Muscle layer of duodenum (tissue), 2 donors: Measurements from ENCODE around the gene SMIM1.
"Not testable (repeated sequence)": the region's sequence is repeated elsewhere in the genome, so short reads cannot be mapped to it uniquely, and the experiment has no call there.

Source experiments
- H3K27ac ChIP-seq: one replicate; pipeline ENCODE4 v1.7.0; 2013; ENCODE audit warnings: mild to moderate bottlenecking, low read length
- H3K27me3 ChIP-seq: one replicate; pipeline ENCODE4 v1.7.0; 2013; ENCODE audit warnings: low read depth, mild to moderate bottlenecking, control low read depth, low read length
- H3K36me3 ChIP-seq, 2 donors: one replicate each; pipeline ENCODE4 v1.7.0; 2013; ENCODE audit warnings: low read length in 2 of 2, control low read depth in 1 of 2, mild to moderate bottlenecking in 1 of 2; ENCODE audit not compliant: insufficient read depth in 2 of 2, control insufficient read depth in 1 of 2
- H3K4me1 ChIP-seq, 2 donors: one replicate each; pipeline ENCODE4 v1.7.0; 2013; ENCODE audit warnings: low read length in 2 of 2, mild to moderate bottlenecking in 2 of 2, control low read depth in 1 of 2, moderate library complexity in 1 of 2; ENCODE audit not compliant: insufficient read depth in 2 of 2, control insufficient read depth in 1 of 2
- H3K4me3 ChIP-seq, 2 donors: one replicate each; pipeline ENCODE4 v1.7.0; 2013; ENCODE audit warnings: low read length in 2 of 2, low read depth in 1 of 2, mild to moderate bottlenecking in 1 of 2
- H3K9me3 ChIP-seq, 2 donors: one replicate each; pipeline ENCODE4 v1.7.0; 2013; ENCODE audit warnings: low read length in 2 of 2, control low read depth in 1 of 2, mild to moderate bottlenecking in 1 of 2; ENCODE audit not compliant: control insufficient read depth in 1 of 2
- donor health status: healthy.

The SMIM1 gene

DNA sequence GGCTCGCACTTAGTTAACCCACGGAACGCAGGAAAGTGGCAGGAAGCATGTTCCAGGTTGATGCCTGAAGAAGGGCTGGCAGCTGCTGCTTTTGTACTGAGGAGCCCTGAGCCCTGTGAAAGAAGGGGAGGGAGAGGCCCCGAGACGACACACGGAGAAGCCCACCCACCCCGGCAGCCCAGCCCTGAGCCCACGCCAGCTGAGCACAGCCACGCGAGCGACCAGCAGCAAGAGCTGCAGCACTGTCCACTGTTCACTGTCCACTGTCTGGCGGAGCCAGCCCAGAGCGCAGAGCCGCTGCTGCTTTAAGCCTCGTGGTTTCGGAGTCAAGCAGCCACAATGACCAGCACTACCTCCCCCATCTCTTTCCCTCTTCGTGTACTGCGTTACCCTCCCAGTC, 18.4 kb downstream of the SMIM1 start:
- peaks cover 8 to 35% of the 10 kb centered on the region in 2 donors for H3K4me1 ChIP-seq
- H3K27me3 ChIP-seq = no peaks in the 10 kb centered on the region
- H3K36me3 ChIP-seq = peaks cover 16 to 41% of the 10 kb centered on the region in 2 donors
- no peak overlapping the region for H3K4me3 ChIP-seq
- H3K9me3 ChIP-seq = no peaks in the 10 kb centered on the region
- no peak overlapping the region for H3K27ac ChIP-seq

GRCh38 chr1:3795453-3796214, 23.1 kb downstream of the SMIM1 start:
- Histone ChIP-seq H3K4me1 (peaks cover 8 to 40% of the 10 kb centered on the region in 2 donors), H3K27ac (no peak overlapping the region), H3K27me3 (peaks cover 3% of the 10 kb centered on the region), H3K4me3 (peak overlapping the region; percentile 80 to 93), H3K9me3 (no peaks in the 10 kb centered on the region), H3K36me3 (peaks cover 0 to 2% of the 10 kb centered on the region in 2 donors)

DNA sequence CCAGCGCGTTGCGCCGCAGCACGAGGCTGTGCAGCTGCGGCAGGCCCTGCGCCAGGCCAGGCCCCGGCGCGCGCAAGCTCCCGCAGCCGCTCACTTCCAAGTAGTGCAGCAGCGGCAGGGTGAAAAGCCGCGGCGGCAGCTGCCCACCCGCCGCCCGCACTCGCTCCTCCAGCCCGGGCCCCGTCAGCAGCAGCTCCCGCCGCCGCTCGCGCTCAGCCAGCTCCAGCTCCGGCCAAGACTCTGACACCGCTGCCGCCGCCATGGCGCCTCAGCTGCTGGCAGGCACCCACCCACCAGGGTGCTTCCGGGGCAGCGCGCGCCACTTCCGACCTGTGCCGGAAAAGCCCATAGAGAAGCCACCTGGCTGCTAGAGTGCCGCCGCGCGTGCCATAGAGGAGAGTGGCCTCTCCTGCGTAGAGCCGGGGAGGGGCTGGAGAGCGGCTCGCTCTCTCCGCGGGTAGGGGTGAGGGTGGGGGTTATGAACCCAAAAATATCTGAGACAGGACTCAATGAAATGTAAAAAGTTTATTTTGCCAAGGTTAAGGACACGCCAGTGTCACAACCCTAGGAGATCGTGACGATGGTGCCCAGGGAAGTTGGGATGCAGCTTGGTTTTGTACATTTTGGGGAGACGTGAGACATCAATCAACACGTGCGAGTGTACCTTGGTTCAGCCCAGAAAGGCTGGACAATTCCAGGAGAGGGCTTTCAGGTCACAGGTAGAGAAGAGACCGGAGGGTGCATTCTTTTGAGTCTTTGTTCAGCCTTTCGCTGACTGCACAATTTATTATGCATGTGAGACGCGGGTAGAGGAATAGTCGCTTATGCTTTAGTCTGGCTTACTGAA, 23.9 kb downstream of the SMIM1 start, which contains the start of gene LRRC47:
Gene LRRC47 (minus strand): TSS at position 284 of the 847 bp plus-strand sequence. CDS start 22 bp downstream, at position 262.
- H3K9me3 ChIP-seq = no peaks in the 10 kb centered on the region
- peak within 1 kb of the TSS; percentile 25 for H3K27ac ChIP-seq
- H3K4me3 ChIP-seq = peak within 1 kb of the TSS; percentile 80 to 93
- H3K27me3 ChIP-seq = peaks cover 3% of the 10 kb centered on the region
- peaks cover 8 to 37% of the 10 kb centered on the region in 2 donors for H3K4me1 ChIP-seq
- H3K36me3 ChIP-seq = no peaks in the 10 kb centered on the region

DNA sequence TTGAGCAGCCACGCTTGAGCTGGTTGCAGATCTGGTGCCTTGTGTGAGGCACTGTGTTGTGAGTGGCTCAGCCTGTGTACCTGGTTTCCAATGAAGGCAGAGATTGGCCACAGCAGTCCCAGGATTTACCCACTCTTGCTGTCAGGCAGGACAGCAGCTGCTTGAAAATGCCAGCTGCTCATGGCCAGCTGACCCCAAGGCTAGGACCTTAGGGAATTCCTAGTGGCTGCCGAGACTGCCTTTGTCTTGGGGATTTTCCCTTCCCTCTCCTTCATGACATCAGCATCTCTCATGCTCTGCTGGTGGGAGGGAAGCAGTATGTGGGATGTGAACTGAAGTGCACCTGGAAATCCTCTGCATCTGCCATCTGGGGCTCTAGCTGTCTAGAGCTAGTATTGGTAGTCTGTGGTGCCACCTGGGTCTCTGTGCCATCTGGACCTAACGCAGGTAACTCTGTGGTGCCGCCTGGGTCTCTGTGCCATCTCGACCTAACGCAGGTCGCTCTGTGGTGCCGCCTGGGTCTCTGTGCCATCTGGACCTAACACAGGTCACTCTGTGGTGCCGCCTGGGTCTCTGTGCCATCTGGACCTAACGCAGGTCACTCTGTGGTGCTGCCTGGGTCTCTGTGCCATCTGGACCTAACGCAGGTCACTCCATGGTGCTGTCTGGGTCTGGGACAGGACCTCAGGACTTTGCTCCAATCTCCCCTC, 27.6 kb downstream of the SMIM1 start:
- Histone ChIP-seq H3K27ac (no peak overlapping the region), H3K27me3 (peaks cover 3% of the 10 kb centered on the region), H3K4me1 (peaks cover 3 to 14% of the 10 kb centered on the region in 2 donors), H3K9me3 (no peaks in the 10 kb centered on the region), H3K4me3 (no peak overlapping the region), H3K36me3 (no peaks in the 10 kb centered on the region)

GRCh38 chr1:3800795-3801194, 28.2 kb downstream of the SMIM1 start:
- H3K4me3 ChIP-seq, H3K27ac ChIP-seq: not testable (repeated sequence)

GRCh38 chr1:3803905-3804626, 31.5 kb downstream of the SMIM1 start:
- Histone ChIP-seq H3K36me3 (no peaks in the 10 kb centered on the region), H3K4me3 (no peak overlapping the region), H3K9me3 (no peaks in the 10 kb centered on the region), H3K27me3 (peaks cover 3% of the 10 kb centered on the region), H3K27ac (no peak overlapping the region), H3K4me1 (no peaks in the 10 kb centered on the region)

More at GRCh38 chr1:3800795-3801194, 28.2 kb downstream of the SMIM1 start:
- not testable (repeated sequence) for H3K4me1 ChIP-seq, H3K27me3 ChIP-seq, H3K9me3 ChIP-seq, H3K36me3 ChIP-seq

GRCh38 chr1:3804627-3804944, 32.0 kb downstream of the SMIM1 start:
- H3K4me1 ChIP-seq = not testable (repeated sequence)

GRCh38 chr1:3805038-3805437, 32.5 kb downstream of the SMIM1 start:
- Histone ChIP-seq H3K27ac (no peak overlapping the region), H3K4me3 (no peak overlapping the region), H3K4me1 (no peaks in the 10 kb centered on the region), H3K36me3 (no peaks in the 10 kb centered on the region), H3K27me3 (peaks cover under 1% of the 10 kb centered on the region), H3K9me3 (no peaks in the 10 kb centered on the region)

More at GRCh38 chr1:3804627-3804944, 32.0 kb downstream of the SMIM1 start:
- H3K4me3 ChIP-seq, H3K27me3 ChIP-seq, H3K36me3 ChIP-seq, H3K9me3 ChIP-seq, H3K27ac ChIP-seq: not testable (repeated sequence)

DNA sequence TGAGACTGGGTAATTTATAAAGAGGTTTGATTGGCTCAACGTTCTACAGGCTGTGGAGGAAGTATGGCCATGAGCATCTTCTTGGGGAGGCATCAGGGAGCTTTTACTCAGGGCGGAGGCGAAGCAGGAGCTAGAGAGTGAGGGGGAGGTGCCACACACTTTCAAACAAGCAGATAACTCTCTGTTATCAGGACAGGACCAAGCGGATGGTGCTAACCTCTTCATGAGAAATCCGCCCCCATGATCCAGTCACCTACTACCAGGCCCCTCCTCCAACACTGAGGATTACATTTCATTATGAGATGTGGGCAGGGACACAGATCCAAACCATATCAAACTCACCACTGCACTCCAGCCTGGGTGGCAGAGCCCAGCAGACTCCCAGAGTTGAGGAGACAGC, 35.2 kb downstream of the SMIM1 start:
- Histone ChIP-seq H3K27me3 (no peaks in the 10 kb centered on the region), H3K9me3 (no peaks in the 10 kb centered on the region), H3K4me3 (no peak overlapping the region), H3K4me1 (no peaks in the 10 kb centered on the region), H3K27ac (no peak overlapping the region), H3K36me3 (no peaks in the 10 kb centered on the region)

DNA sequence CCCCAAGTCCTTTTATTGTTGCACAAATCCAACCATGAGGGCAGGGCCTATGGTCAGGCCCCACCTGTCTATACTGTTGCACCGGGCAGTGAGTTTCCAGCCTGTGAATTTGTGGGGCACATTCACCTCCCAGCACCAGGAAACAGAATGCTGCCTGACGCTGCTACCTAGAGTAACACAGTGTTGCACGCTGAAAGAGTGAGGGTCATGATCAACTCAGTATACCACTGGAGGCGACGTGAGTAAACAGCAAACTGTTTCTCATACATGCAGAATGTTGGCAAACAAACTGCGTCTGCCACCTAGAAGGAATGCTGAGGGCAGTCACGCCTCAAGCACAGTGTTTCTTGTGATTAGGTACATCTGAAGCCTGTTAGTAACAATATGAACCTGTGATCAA, 37.1 kb downstream of the SMIM1 start:
- H3K4me3 ChIP-seq = no peak overlapping the region
- no peaks in the 10 kb centered on the region for H3K27me3 ChIP-seq
- no peaks in the 10 kb centered on the region for H3K9me3 ChIP-seq
- peaks cover 3 to 11% of the 10 kb centered on the region in 2 donors for H3K36me3 ChIP-seq
- H3K27ac ChIP-seq = no peak overlapping the region
- H3K4me1 ChIP-seq = no peaks in the 10 kb centered on the region
